Cortex of kidney (tissue), 1 donor: ENCODE data around the gene DCTN3.

ENCODE experiments used
- DNase-seq: peaks from one replicate; lab custom pipeline; 2025; lab: John Stamatoyannopoulos, UW

Gene DCTN3

GRCh38 chr9:34623374-34624235 lies 3.3 kb upstream of the DCTN3 start:
- DNase-seq: no peak

DNA sequence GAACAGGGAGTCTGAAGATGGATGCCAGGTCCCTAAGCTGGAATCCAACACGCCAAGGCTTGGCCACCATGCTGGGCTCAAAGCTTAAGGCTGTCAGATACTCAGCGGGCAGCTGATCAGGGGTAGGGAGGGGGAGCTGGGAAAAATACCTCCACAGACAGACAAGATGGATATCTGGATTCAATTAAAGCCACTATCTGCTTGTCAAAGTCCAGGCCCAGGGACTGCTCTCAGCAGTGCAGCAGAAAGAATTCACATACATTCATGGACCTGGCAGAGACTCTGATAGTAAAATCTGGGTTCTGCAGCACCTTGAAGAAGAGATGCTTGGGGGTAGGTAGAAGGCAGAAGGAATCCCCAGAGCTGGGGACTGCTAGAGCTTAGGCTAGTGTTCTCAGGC lies 5.2 kb downstream of the DCTN3 start:
- no peak for DNase-seq

- no peak for DNase-seq
Observed at GRCh38 chr9:34612788-34613390, 7.4 kb downstream of the DCTN3 start.

DNA sequence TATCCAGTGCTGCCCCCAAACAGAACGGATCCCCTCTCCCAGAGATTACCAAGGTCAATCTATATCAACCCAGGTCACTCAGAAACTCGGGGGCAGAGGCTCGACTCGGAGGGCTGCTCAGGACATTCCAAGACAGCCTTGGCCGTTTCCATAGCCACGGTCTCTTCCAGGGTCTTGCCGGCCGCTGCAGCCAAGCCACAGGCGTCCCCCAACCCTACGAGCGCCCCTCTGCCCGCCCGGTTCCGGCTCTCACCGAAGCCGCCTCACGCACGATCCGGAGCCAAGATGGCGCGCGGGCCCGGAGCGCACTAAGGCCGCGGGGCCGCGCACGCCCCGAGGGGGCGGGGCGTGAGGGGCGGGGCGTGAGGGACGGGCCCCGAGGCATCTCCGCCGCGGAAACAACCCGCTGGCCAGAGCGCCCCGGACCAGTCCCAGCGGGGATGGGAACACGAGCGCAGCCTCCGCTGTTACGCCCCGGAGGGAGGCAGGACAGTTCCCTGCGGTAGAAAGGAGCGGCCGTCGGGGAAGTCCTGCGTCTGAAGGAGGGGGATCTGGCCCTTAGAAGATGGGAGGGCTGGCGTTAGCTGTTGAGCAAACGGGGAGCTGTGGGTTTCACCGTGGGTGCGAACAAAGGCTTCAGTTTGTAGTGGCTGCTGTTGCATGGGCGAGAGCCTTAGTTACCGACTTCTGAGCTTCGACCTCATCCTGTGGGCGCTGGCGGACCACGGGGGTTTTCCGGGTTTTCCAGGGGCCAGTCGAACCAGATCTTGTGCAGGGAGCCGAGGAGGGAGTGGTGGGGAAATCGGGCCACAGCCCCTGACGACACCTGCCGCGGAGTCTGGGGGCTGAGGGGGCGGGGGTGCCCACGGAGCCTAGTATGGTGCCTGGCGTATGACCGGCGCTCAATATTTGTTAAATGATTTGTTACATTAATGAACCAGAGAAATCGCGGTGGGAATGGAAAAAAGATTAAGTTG lies 8.2 kb downstream of the DCTN3 start, which contains the start of gene RPP25L:
TSS of gene RPP25L (minus strand) at position 287 of the 977 bp plus-strand sequence. CDS start 801 bp downstream, outside the sequence.
- DNase-seq: no peak

DNA sequence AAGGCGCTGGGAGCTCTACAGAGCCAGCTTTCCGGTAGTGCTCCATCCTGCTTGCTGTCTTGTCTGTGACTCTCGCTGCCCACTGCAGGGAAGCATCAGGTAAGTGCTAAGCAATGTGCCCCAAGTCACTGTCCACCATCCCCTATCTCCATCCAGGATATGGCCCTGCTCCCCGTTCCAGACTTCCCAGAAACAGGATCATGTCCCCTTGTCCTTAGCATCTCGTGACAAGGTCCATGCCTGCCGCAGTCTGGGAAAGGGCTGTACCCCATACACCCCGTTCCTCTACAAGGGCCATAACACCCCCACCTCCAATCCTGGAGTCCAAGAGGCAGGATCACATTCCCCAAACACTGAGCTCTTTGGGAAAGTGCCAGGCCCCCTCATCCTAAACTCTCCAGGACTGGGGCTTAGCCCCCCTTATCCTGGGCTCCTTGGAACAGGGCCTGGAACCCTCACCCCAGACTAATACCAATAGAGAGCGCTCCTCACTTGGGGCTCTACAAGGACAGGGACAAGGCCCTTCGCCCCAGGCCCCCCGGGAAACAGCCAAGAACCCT lies 9.0 kb downstream of the DCTN3 start:
- DNase-seq: no peak

DNA sequence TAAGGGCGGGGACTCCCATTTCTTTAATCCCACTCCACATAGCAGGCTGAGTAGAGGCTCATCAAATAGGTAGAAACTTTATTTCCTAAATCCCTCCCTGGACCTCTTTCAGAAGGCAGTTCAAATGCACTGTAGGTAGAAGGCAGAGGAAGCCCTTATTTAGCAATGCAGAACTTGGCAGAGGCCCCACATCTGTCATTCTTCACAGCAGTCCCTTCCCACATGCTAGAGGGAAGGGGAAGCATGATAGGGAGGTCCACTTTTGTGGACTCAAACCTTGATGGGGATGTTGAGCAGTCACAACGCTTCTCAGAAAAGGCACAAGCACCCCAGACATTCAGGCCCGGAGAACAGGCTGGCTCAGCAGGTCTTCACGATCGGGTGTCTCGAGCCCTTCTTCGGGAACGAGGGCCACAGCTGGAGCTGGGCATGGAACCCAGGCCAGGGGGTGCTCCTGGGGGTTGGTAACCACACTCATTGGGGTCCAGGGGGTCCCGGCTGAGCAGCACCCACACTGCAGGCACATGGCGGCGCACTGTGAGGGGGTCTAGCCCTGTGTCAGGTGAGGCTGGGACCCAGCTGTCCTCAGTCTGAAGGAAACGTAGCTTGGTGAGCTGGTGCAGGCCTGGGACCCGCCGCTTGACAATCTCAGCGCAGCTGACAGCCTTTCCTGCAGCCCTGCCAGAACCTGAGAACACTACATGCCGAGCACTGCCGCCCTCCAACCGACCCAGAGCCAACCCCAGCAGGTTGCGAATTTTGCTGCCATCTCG lies 9.7 kb downstream of the DCTN3 start:
- no peak for DNase-seq

DNA sequence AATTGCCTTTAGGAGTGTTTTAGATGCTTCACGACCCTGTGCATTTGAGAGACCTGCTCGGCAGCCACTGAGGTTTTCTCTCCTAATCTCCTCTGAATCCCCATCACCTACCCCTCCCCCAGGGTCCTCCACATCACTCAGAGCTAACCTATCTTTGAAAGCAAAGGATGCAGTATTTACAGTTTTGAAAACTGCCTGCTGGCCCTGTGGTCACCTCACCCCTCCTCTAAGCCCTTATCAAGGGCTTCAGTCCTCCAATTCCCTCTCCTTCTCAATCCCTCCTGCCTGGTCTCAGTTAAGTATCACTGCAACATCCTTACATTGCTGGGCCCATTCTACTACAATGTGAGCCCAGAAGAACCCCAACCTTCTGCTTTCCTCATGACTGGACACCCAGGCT lies 13.0 kb downstream of the DCTN3 start:
- no peak for DNase-seq

DNA sequence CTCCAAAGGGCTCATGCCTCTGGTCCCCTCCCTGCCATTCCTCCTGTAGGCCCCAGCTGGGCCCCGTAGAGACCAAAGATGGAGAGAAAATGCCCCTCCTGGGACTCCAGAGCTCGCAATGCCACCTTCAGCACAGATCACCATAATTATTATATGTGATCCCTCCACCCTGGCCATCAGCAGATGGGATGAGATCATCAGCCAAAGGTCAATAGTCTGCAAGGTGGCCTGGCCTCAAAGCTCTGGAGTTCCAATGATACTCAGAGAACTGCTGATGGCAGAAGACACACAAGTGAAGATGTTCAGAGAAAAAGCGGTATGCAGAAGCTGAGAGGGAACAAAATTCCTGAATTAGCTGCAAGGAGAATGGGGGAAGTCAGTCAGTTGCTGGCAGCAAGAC lies 13.4 kb downstream of the DCTN3 start:
- no peak for DNase-seq

DNA sequence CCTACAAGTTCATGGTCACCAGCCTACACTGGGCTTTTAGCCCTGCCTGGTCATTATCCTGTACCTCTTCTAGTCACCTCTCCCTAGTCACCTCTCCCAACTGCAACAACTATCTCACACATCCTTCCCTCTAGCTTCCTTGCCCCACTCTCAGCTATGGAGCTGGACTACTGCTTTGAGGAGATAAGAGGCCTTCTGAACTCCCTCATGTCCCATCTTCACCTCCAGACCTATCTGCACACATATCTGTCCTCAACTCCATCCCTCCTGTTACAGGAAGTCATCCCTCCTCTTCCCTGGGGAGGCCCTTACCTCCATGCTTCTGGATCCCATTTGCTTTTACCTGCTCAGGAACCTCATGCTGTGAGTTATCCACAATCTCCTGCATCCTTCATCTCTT lies 14.1 kb downstream of the DCTN3 start:
- DNase-seq: no peak

- no peak for DNase-seq
Observed at GRCh38 chr9:34603610-34604231, 16.6 kb downstream of the DCTN3 start.

- DNase-seq: no peak
Observed at GRCh38 chr9:34601937-34602573, 18.2 kb downstream of the DCTN3 start.

GRCh38 chr9:34600908-34601307 lies 19.4 kb downstream of the DCTN3 start:
- DNase-seq: no peak

- DNase-seq: no peak
Observed at GRCh38 chr9:34599546-34599945, 20.7 kb downstream of the DCTN3 start.

- no peak for DNase-seq
Observed at GRCh38 chr9:34594177-34594576, 26.1 kb downstream of the DCTN3 start.

GRCh38 chr9:34592895-34593601 lies 27.2 kb downstream of the DCTN3 start:
- DNase-seq: no peak

GRCh38 chr9:34591917-34592866 lies 28.1 kb downstream of the DCTN3 start:
- no peak for DNase-seq

- DNase-seq: no peak
Observed at GRCh38 chr9:34591248-34591916, 28.9 kb downstream of the DCTN3 start.
